Panc1 (cell line): ENCODE results near the gene CGB2. TPM values are rescaled to one million over a fixed set of nuclear protein-coding genes. Genes with fewer than 3 reads are reported as not detected.
"Not testable (repeated sequence)": the region's sequence is repeated elsewhere in the genome, so short reads cannot be mapped to it uniquely, and the experiment has no call there.

Source experiments
- ATAC-seq: fragments of 200-7000 bp; cut with Tn5 transposase; 2 replicates; pipeline ENCODE4 v1.9.1; 2020; ENCODE audit warnings: mild to moderate bottlenecking, moderate library complexity
- BruUV-seq: library from RNA; stranded (reverse); fragments of 400-500 nt; replicated peaks from 2 replicates; lab custom pipeline; 2021; lab: Mats Ljungman, UMichigan
- CTCF ChIA-PET: fragments of 300-600 bp; sonication (Branson Sonifier 250); formaldehyde crosslinking; loops from one replicate; lab custom pipeline; 2022; ENCODE audit warnings: antibody characterized with exemption; lab: Charles Lee
- POLR2A ChIA-PET: fragments of 300-600 bp; sonication (Branson Sonifier 250); formaldehyde crosslinking; loops from one replicate; lab custom pipeline; 2022; ENCODE audit warnings: antibody characterized with exemption; lab: Charles Lee
- DNase-seq: peaks from one replicate; pipeline ENCODE4 v3.0.0-alpha.2; 2010; ENCODE audit warnings: low read depth, low spot score
- H3K27ac ChIP-seq: 2 replicates; pipeline ENCODE4 v1.5.1; 2011; ENCODE audit warnings: mild to moderate bottlenecking, low read length, inconsistent platforms
- H3K27me3 ChIP-seq: fragments of 200-500 bp; sonication (Bioruptor generic); 2 replicates; pipeline ENCODE4 v1.6.0; 2014; ENCODE audit warnings: low read length, inconsistent platforms; ENCODE audit not compliant: control insufficient read depth, insufficient read depth
- H3K36me3 ChIP-seq: fragments of 200-500 bp; sonication (Bioruptor generic); 2 replicates; pipeline ENCODE4 v1.5.1; 2014; ENCODE audit warnings: inconsistent platforms, mild to moderate bottlenecking, low read length, moderate library complexity; ENCODE audit not compliant: control insufficient read depth, insufficient read depth
- H3K4me1 ChIP-seq: 2 replicates; pipeline ENCODE4 v1.5.1; 2011; ENCODE audit warnings: inconsistent platforms, mild to moderate bottlenecking, low read length, moderate library complexity; ENCODE audit not compliant: control insufficient read depth, insufficient read depth
- H3K4me3 ChIP-seq, 2 experiments: 2 replicates each; pipeline ENCODE4 v1.5.1; 2011 to 2012; ENCODE audit warnings: low read depth in 2 of 2, low read length in 2 of 2, mild to moderate bottlenecking in 2 of 2, inconsistent platforms in 1 of 2, moderate library complexity in 1 of 2
- H3K9me3 ChIP-seq: fragments of 200-500 bp; sonication (Bioruptor generic); 2 replicates; pipeline ENCODE4 v1.5.1; 2014; ENCODE audit warnings: low read depth, mild to moderate bottlenecking, inconsistent platforms, low read length, moderate library complexity; ENCODE audit not compliant: control insufficient read depth, insufficient read depth
- POLR2AphosphoS5 ChIP-seq: IDR thresholded peaks from 2 replicates; pipeline ENCODE4 v1.6.1; 2012; ENCODE audit warnings: mild to moderate bottlenecking, low read depth, low read length, moderate library complexity
- SIN3A ChIP-seq: IDR thresholded peaks from 2 replicates; pipeline ENCODE4 v1.6.1; 2012; ENCODE audit warnings: low read depth, mild to moderate bottlenecking, low read length, moderate library complexity, borderline replicate concordance; ENCODE audit not compliant: insufficient read depth
- TCF7L2 ChIP-seq: IDR thresholded peaks from 2 replicates; pipeline ENCODE4 v1.6.1; 2011; ENCODE audit warnings: mild to moderate bottlenecking, low read depth, low read length, inconsistent platforms
- in situ Hi-C: cut with HindIII; loops from 2 replicates; pipeline ENCODE4 v1.10.0; 2016; ENCODE audit warnings: low sequenced_read_pairs, low pct_unique_long_range_greater_than_20kb
- intact Hi-C: fragments of 100-400 bp; cut with micrococcal nuclease; formaldehyde crosslinking; loops from one replicate; pipeline ENCODE4 v1.10.0; 2022; ENCODE audit not compliant: unreplicated experiment
- total RNA-seq: library from RNA; stranded (reverse); gene quantifications from one replicate; pipeline ENCODE4 v1.2.1, GENCODE V29; 2021; ENCODE audit not compliant: unreplicated experiment
- TF ChIP-seq, protein P1 (sequence below): fragments of 450-650 bp; IDR thresholded peaks from 2 replicates; pipeline ENCODE4 v1.5.1; 2017; ENCODE audit warnings: mild to moderate bottlenecking
- TF ChIP-seq, protein P2 (sequence below), 2 experiments: IDR thresholded peaks; 2 replicates each; pipeline ENCODE4 v1.6.1; 2011 to 2012; ENCODE audit warnings: low read depth in 2 of 2, control low read depth in 1 of 2, low read length in 1 of 2, mild to moderate bottlenecking in 1 of 2, moderate library complexity in 1 of 2; ENCODE audit not compliant: insufficient read depth in 1 of 2

Gene CGB2
- total RNA-seq, 1 experiment from 2014 or later: not detected

DNA sequence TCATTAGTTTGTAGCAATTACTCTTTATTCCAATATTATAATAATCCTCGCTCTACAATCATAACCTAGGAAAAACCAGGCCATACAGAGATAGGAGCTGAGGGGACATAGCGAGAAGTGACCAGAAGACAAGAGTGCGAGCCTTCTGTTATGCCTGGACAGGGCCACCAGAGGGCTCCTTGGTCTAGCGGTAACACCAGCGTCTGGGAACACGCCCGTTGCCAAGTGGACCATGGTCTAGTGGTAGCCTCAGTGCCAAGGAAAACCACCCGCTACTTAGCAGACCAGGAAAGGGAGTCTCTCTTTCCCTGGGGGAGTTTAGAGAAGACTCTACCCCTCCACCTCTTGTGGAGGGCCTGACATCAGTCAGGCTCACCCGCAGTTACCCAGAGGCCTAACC is 43.2 kb downstream of the CGB2 start:
- H3K27me3 ChIP-seq, H3K4me1 ChIP-seq, H3K27ac ChIP-seq, in situ Hi-C loops, H3K36me3 ChIP-seq, H3K9me3 ChIP-seq, DNase-seq, BruUV-seq, intact Hi-C loops, POLR2A ChIA-PET, H3K4me3 ChIP-seq, ATAC-seq: not testable (repeated sequence)
- CTCF ChIA-PET: interaction anchor here (0.7 kb wide), 1 partner anchor 72 kb away, joined by 3 read pairs; no protein-coding TSS in a partner anchor
- TF ChIP-seq, protein P1, sequence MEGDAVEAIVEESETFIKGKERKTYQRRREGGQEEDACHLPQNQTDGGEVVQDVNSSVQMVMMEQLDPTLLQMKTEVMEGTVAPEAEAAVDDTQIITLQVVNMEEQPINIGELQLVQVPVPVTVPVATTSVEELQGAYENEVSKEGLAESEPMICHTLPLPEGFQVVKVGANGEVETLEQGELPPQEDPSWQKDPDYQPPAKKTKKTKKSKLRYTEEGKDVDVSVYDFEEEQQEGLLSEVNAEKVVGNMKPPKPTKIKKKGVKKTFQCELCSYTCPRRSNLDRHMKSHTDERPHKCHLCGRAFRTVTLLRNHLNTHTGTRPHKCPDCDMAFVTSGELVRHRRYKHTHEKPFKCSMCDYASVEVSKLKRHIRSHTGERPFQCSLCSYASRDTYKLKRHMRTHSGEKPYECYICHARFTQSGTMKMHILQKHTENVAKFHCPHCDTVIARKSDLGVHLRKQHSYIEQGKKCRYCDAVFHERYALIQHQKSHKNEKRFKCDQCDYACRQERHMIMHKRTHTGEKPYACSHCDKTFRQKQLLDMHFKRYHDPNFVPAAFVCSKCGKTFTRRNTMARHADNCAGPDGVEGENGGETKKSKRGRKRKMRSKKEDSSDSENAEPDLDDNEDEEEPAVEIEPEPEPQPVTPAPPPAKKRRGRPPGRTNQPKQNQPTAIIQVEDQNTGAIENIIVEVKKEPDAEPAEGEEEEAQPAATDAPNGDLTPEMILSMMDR: peak; percentile 82

DNA sequence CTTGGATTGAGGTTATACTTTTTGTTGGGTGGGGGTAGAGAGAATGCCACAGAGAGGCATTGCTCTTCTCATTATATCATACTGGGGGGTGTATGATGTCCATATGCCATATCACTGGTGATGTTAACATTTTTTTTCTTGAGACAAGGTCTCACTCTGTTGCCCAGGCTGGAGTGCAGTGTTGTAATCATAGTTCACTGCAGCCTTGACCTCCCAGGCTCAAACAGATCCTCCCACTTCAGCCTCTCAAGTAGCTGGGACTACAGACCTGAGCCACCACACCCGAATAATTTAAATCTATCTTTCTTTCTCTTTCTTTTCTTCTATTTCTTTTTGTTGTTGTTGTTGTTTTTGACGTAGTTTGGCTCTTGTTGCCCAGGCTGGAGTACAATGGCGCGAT is 48.7 kb downstream of the CGB2 start:
- no peak for ATAC-seq
- ChIA-PET CTCF (no interaction called here), POLR2A (no interaction called here)
- in situ Hi-C loops: no loop called here
- intact Hi-C loops: no loop called here
- no peaks in the 10 kb centered on the region for H3K4me1 ChIP-seq
- TF ChIP-seq TCF7L2 (no peak), POLR2AphosphoS5 (no peak), SIN3A (no peak)
- TF ChIP-seq, protein P2, sequence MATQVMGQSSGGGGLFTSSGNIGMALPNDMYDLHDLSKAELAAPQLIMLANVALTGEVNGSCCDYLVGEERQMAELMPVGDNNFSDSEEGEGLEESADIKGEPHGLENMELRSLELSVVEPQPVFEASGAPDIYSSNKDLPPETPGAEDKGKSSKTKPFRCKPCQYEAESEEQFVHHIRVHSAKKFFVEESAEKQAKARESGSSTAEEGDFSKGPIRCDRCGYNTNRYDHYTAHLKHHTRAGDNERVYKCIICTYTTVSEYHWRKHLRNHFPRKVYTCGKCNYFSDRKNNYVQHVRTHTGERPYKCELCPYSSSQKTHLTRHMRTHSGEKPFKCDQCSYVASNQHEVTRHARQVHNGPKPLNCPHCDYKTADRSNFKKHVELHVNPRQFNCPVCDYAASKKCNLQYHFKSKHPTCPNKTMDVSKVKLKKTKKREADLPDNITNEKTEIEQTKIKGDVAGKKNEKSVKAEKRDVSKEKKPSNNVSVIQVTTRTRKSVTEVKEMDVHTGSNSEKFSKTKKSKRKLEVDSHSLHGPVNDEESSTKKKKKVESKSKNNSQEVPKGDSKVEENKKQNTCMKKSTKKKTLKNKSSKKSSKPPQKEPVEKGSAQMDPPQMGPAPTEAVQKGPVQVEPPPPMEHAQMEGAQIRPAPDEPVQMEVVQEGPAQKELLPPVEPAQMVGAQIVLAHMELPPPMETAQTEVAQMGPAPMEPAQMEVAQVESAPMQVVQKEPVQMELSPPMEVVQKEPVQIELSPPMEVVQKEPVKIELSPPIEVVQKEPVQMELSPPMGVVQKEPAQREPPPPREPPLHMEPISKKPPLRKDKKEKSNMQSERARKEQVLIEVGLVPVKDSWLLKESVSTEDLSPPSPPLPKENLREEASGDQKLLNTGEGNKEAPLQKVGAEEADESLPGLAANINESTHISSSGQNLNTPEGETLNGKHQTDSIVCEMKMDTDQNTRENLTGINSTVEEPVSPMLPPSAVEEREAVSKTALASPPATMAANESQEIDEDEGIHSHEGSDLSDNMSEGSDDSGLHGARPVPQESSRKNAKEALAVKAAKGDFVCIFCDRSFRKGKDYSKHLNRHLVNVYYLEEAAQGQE (IDR thresholded peaks at IDR 0.05; ENCODE audit: insufficient read depth in 1 of 2, low read depth in 2 of 2, low read length in 1 of 2): no peak
- TF ChIP-seq, protein P1: no peak
- no peaks in the 10 kb centered on the region; the same call in 1 of the 2 replicates for H3K36me3 ChIP-seq
- BruUV-seq: no TSS peak
- H3K27ac ChIP-seq: no peak overlapping the region
- DNase-seq: no peak
- H3K4me3 ChIP-seq: no peak overlapping the region
- H3K27me3 ChIP-seq: no peaks in the 10 kb centered on the region
- H3K9me3 ChIP-seq: no peaks in the 10 kb centered on the region
